Measurements from ENCODE around the gene PPP2R5D. TPM values are rescaled to one million over a fixed set of nuclear protein-coding genes. Genes with fewer than 3 reads are reported as not detected.

Gene PPP2R5D
- total and polyA plus RNA-seq, 9 of the 15 experiments (the other 6 are each of a cell fraction or from before 2014, with no cell fraction given): 1.3 to 96.1 (median 38.4) TPM

GRCh38 chr6:42987533-42988451 is 3.4 kb downstream of the PPP2R5D start (continued):
- TF ChIP-seq ZBTB49 (CRISPR knock-in tag; IDR thresholded peaks at IDR 0.05; ENCODE audit: borderline replicate concordance) (no peak), TEAD2 (tag; IDR thresholded peaks at IDR 0.05) (no peak), MYC (IDR thresholded peaks at IDR 0.05; ENCODE audit: low read depth, low read length) (peak; percentile 72), MYC (CRISPR knock-in tag; IDR thresholded peaks at IDR 0.05; ENCODE audit: borderline replicate concordance, low read depth) (no peak), DACH1 (IDR thresholded peaks at IDR 0.05; ENCODE audit: partially characterized antibody) (peak; percentile 80), BHLHE40 (IDR thresholded peaks at IDR 0.05; ENCODE audit: low read length) (peak; percentile 13; the same call in 1 of the 2 replicates), HDAC2 (IDR thresholded peaks at IDR 0.05) (no peak), ZNF507 (tag; conservative IDR thresholded peaks at IDR 0.05) (no peak), NRF1 (conservative IDR thresholded peaks at IDR 0.05 in 1 of 2, IDR thresholded peaks at IDR 0.05 in 1 of 2) (peak; percentile 64 to 72), RBM25 (IDR thresholded peaks at IDR 0.05; ENCODE audit: low read depth, low read length, severe bottlenecking) (no peak), JUND (IDR thresholded peaks at IDR 0.05; ENCODE audit: borderline replicate concordance, low read depth, low read length) (0 out of 2 replicates have a peak, but pooled peaks have one; percentile 2), JUND (tag; IDR thresholded peaks at IDR 0.05; ENCODE audit: borderline replicate concordance, low read depth, low read length) (peak; percentile 35; the same call in 1 of the 3 replicates), ZNF589 (CRISPR knock-in tag; IDR thresholded peaks at IDR 0.05; ENCODE audit: low read depth) (no peak), ADNP (tag; IDR thresholded peaks at IDR 0.05) (no peak), EGR1 (conservative IDR thresholded peaks at IDR 0.05) (peak; percentile 60), FOXK2 (conservative IDR thresholded peaks at IDR 0.05 in 1 of 2, IDR thresholded peaks at IDR 0.05 in 1 of 2; ENCODE audit: low read depth in 2 of 2) (peak; percentile 92), CEBPB (tag; IDR thresholded peaks at IDR 0.05) (peak; percentile 94), SMAD3 (CRISPR knock-in tag; conservative IDR thresholded peaks at IDR 0.05) (no peak), CTCF (IDR thresholded peaks at IDR 0.05 in 2 of 3, conservative IDR thresholded peaks at IDR 0.05 in 1 of 3; ENCODE audit: insufficient read depth in 2 of 3, low read depth in 1 of 3, low read length in 3 of 3) (no peak), ATF2 (CRISPR knock-in tag; IDR thresholded peaks at IDR 0.05) (no peak)

All from K562 (cell line).